HepG2 (cell line): ENCODE measurements around the gene CDK2AP2. TPM values are rescaled to one million over a fixed set of nuclear protein-coding genes. Genes with fewer than 3 reads are reported as not detected.

Source experiments
- ATF4 ChIP-seq, 2 experiments: fragments of 450-650 bp in 1 of 2; sonication (generic) in 1 of 2; formaldehyde crosslinking; IDR thresholded peaks; 2 replicates each; pipeline versions ENCODE4 v1.5.0 to v1.8.0; 2020 to 2022; ENCODE audit warnings: mild to moderate bottlenecking in 1 of 2, missing genetic modification reagents in 1 of 2
- FOSL1 ChIP-seq: sonication (generic); formaldehyde crosslinking; IDR thresholded peaks from 2 replicates; pipeline ENCODE4 v1.9.0; 2021; ENCODE audit warnings: missing genetic modification reagents, borderline replicate concordance
- GTF2F1 ChIP-seq: fragments of 150-350 bp; IDR thresholded peaks from 2 replicates; pipeline ENCODE4 v1.6.1; 2014; ENCODE audit warnings: low read length
- HBP1 ChIP-seq: IDR thresholded peaks from 2 replicates; pipeline ENCODE4 v1.6.1; 2016; ENCODE audit warnings: low read depth, control low read depth
- KDM4B ChIP-seq: sonication (generic); formaldehyde crosslinking; IDR thresholded peaks from 2 replicates; pipeline ENCODE4 v1.4.0; 2020; ENCODE audit warnings: missing genetic modification reagents
- MIER2 ChIP-seq: IDR thresholded peaks from 2 replicates; pipeline ENCODE4 v1.6.1; 2016; ENCODE audit warnings: missing biosample characterization, missing genetic modification reagents
- MTA1 ChIP-seq: sonication (generic); formaldehyde crosslinking; IDR thresholded peaks from 2 replicates; pipeline ENCODE4 v1.4.0; 2020; ENCODE audit warnings: missing genetic modification reagents, mild to moderate bottlenecking, borderline replicate concordance
- MZF1 ChIP-seq: sonication (generic); formaldehyde crosslinking; IDR thresholded peaks from 2 replicates; pipeline ENCODE4 v1.8.1; 2023; ENCODE audit warnings: mild to moderate bottlenecking, missing genetic modification reagents, borderline replicate concordance
- RAD21 ChIP-seq: fragments of 450-650 bp; formaldehyde crosslinking; IDR thresholded peaks from 2 replicates; pipeline ENCODE4 v1.5.0; 2020; ENCODE audit warnings: mild to moderate bottlenecking
- ZNF407 ChIP-seq: sonication (generic); formaldehyde crosslinking; IDR thresholded peaks from one replicate; pipeline ENCODE4 v1.5.1; 2020; ENCODE audit warnings: mild to moderate bottlenecking, missing genetic modification reagents; ENCODE audit errors: not compliant biosample characterization
- ZNF512B ChIP-seq: sonication (generic); formaldehyde crosslinking; IDR thresholded peaks from 2 replicates; pipeline ENCODE4 v1.5.1; 2020; ENCODE audit warnings: missing genetic modification reagents, mild to moderate bottlenecking, borderline replicate concordance
- ZNF562 ChIP-seq: sonication (generic); formaldehyde crosslinking; IDR thresholded peaks from 2 replicates; pipeline ENCODE4 v1.8.0; 2022; ENCODE audit warnings: missing genetic modification reagents, borderline replicate concordance
- ZNF788 ChIP-seq: sonication (generic); formaldehyde crosslinking; IDR thresholded peaks from 2 replicates; pipeline ENCODE4 v1.5.0; 2020; ENCODE audit warnings: mild to moderate bottlenecking, missing genetic modification reagents, borderline replicate concordance
- polyA plus RNA-seq, 8 experiments: library from polyadenylated mRNA; depleted of rRNA in 3 of 8; stranded (reverse) in 7 of 8; unstranded in 1 of 8; fragments of >200 nt; fragmentation: Illumina TruSeq in 4 of 8; extraction: Trizol in 4 of 8; gene quantifications; 2 replicates each; pipeline versions ENCODE4 v1.2.1 to v1.2.3, GENCODE V29; 2011 to 2016; ENCODE audit warnings: low read depth in 4 of 8, missing spikeins in 1 of 8, mixed read lengths in 1 of 8; ENCODE audit not compliant: insufficient read depth in 1 of 8
- total RNA-seq, 5 experiments: library from RNA; depleted of rRNA; stranded (reverse); fragments of >200 nt; fragmentation: Illumina TruSeq; extraction: Trizol; gene quantifications; 2 replicates each; pipeline ENCODE4 v1.2.3, GENCODE V29; 2016; ENCODE audit warnings: low read depth in 1 of 5

CDK2AP2 gene
- total and polyA plus RNA-seq, 2 of the 13 experiments (the other 11 are each of a cell fraction or from before 2014, with no cell fraction given), result 15.0 to 23.2 TPM

GRCh38 chr11:67505605-67506396 is 2.2 kb downstream of the CDK2AP2 start (continued):
- TF ChIP-seq ZNF407 (CRISPR knock-in tag) (peak; percentile 59), KDM4B (CRISPR knock-in tag) (peak; percentile 2; the same call in 1 of the 2 replicates), ZNF562 (CRISPR knock-in tag) (no peak), MIER2 (CRISPR knock-in tag) (no peak), RAD21 (peak; percentile 95), GTF2F1 (no peak), ATF4 (CRISPR knock-in tag; IDR thresholded peaks at IDR 0.05) (no peak), MZF1 (CRISPR knock-in tag) (no peak), MTA1 (CRISPR knock-in tag) (no peak), HBP1 (CRISPR knock-in tag) (peak; percentile 83; the same call in 1 of the 2 replicates), ZNF512B (0 out of 2 replicates have a peak, but pooled peaks have one; percentile 30), FOSL1 (no peak), ZNF788 (CRISPR knock-in tag) (peak; percentile 81; the same call in 1 of the 2 replicates)
